Type B pancreatic cell (in vitro differentiated cells): ENCODE data around the gene UBIAD1. TPM values are rescaled to one million over a fixed set of nuclear protein-coding genes. Genes with fewer than 3 reads are reported as not detected.

ENCODE experiments used
- DNase-seq: peaks from one replicate; pipeline ENCODE4 v3.0.0; 2021; ENCODE audit warnings: mixed read lengths; ENCODE audit not compliant: unreplicated experiment; ENCODE audit errors: extremely low spot score
- H3K27ac Mint-ChIP-seq: 2 replicates; pipeline ENCODE4 v1.8.0; 2021; ENCODE audit warnings: mild to moderate bottlenecking, mixed read lengths
- H3K27me3 Mint-ChIP-seq: 2 replicates; pipeline ENCODE4 v1.8.0; 2021; ENCODE audit warnings: mixed read lengths
- H3K36me3 Mint-ChIP-seq: 2 replicates; pipeline ENCODE4 v1.8.0; 2021; ENCODE audit warnings: mixed read lengths
- H3K4me1 Mint-ChIP-seq: one replicate; pipeline ENCODE4 v1.8.0; 2021; ENCODE audit warnings: mixed read lengths; ENCODE audit not compliant: unreplicated experiment
- H3K4me3 Mint-ChIP-seq: 2 replicates; pipeline ENCODE4 v1.8.0; 2021; ENCODE audit warnings: mild to moderate bottlenecking, mixed read lengths
- H3K9me3 Mint-ChIP-seq: 2 replicates; pipeline ENCODE4 v1.8.0; 2021; ENCODE audit warnings: mixed read lengths
- CTCF ChIP-seq: fragments of 200-600 bp; sonication (generic); conservative IDR thresholded peaks from 2 replicates; pipeline ENCODE4 v1.5.0; 2021; ENCODE audit warnings: antibody characterized with exemption, mild to moderate bottlenecking
- total RNA-seq: library from RNA; stranded (reverse); gene quantifications from 2 replicates; pipeline ENCODE4 v1.2.1, GENCODE V29; 2021; ENCODE audit warnings: low replicate concordance

The UBIAD1 gene
- total RNA-seq, 1 donor from 2014 or later, result 17.1 TPM

GRCh38 chr1:11328444-11328843, 55.4 kb downstream of the UBIAD1 start:
- Mint-ChIP-seq H3K36me3 (no peaks in the 10 kb centered on the region), H3K4me3 (no peak overlapping the region), H3K27ac (no peak overlapping the region), H3K4me1 (peaks cover 24% of the 10 kb centered on the region), H3K9me3 (no peaks in the 10 kb centered on the region), H3K27me3 (peaks cover 12% of the 10 kb centered on the region)
- TF ChIP-seq CTCF, result no peak
- DNase-seq, result no peak

- DNase-seq, result no peak
- Mint-ChIP-seq H3K9me3 (no peaks in the 10 kb centered on the region), H3K4me1 (peaks cover 18% of the 10 kb centered on the region), H3K4me3 (no peak overlapping the region), H3K27ac (no peak overlapping the region), H3K36me3 (no peaks in the 10 kb centered on the region), H3K27me3 (peaks cover 4% of the 10 kb centered on the region)
- TF ChIP-seq CTCF, result no peak
Measured at GRCh38 chr1:11330411-11330810, 57.4 kb downstream of the UBIAD1 start.

DNA sequence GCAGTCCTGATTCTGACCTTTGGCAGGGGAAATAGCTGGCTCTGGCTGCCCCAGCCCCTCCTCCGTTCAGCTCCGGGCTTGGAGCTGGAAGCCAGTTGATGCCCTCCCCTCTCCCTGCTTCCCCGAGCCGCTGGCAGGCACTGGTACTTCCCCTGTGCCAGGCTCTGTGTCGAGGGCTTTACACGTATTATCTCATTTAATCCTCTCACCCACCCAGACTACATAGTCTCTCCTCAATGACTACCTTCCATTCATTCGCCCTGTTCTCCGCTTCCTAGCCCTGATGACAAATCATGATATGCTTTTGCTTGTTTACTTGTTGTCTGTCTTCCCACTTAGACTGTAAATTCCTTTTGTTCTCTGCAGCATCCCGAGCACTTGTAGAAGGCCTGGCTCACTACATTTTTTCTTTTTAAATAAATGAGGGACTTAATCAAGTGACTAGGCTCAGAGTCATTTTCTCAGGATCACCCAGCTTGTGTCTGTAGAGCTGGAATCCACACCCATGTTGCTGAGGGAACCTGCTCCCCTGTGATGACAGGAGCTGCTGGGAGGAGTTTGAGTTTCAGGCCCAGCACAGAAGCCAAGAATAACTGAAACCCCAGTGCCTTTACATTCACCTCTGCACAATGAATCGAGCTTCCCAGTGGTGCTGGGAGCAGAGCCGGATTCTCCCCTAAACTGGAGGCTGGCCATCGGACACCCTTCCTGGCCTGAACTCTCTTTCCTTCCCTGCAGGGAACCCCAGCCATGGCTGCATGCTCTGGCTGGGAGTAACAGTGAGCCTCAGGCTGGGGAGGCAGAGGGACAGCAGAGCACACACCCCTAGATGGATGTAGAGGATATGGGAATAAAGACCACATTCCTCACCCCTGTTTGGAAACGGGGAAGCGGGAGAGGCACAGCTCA, 58.3 kb downstream of the UBIAD1 start:
- H3K4me3 Mint-ChIP-seq, result no peak overlapping the region
- H3K9me3 Mint-ChIP-seq, result no peaks in the 10 kb centered on the region
- no peak for DNase-seq
- TF ChIP-seq CTCF, result no peak
- H3K4me1 Mint-ChIP-seq, result peaks cover 18% of the 10 kb centered on the region
- H3K27me3 Mint-ChIP-seq, result peaks cover 4% of the 10 kb centered on the region
- peak overlapping the region; percentile 50 for H3K27ac Mint-ChIP-seq
- H3K36me3 Mint-ChIP-seq, result no peaks in the 10 kb centered on the region

DNA sequence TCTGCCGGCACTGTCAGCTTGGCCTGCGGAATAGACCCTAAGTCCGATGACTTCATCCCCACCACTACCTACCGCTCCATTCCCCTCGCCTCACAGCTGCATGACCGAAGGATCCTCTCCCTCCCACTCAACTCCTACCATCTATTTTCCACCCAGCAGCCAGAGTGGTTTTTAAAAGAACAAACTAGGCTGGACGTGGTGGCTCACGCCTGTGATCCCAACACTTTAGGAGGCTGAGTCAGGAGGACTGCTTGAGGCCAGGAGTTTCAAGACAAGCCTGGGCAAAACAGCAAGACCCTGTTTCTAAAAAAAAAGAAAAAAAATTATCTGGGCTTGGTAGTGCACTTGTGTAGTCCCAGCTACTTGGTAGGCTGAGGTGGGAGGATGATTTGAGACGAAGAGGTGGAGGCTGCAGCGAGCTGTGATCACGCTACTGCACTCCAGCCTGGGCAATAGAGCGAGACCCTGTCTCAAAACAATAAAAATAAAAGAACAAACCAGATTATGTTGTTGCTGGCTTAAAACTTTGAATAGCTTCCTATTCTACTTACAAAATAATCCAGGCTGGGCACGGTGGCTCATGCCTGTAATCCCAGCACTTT, 59.0 kb downstream of the UBIAD1 start:
- H3K4me1 Mint-ChIP-seq, result peaks cover 18% of the 10 kb centered on the region
- DNase-seq, result no peak
- no peak overlapping the region for H3K4me3 Mint-ChIP-seq
- no peaks in the 10 kb centered on the region for H3K9me3 Mint-ChIP-seq
- no peak overlapping the region for H3K27ac Mint-ChIP-seq
- H3K36me3 Mint-ChIP-seq, result no peaks in the 10 kb centered on the region
- H3K27me3 Mint-ChIP-seq, result peaks cover 4% of the 10 kb centered on the region
- no peak for TF ChIP-seq CTCF

DNA sequence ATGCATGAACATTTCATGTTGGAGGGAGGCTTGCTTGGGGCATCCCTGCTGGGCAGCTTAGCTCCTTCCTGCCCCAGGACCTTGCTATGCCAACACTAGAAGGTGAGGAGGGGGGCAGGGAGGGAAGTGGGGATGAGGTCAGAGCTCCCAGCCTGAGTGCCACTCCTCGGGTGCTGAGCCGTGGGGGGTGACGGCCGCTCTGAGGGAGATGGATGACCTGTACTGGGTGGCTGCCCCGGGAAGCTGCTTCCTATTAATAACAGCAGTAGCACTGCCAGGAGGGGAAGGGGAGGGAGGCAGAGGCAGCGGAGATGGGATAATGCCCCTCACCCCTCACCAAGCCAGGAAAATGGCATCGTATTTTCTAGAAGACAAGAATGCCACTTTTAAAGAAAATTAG, 60.6 kb downstream of the UBIAD1 start:
- no peak for DNase-seq
- H3K4me3 Mint-ChIP-seq, result no peak overlapping the region
- H3K27me3 Mint-ChIP-seq, result peaks cover 4% of the 10 kb centered on the region
- H3K27ac Mint-ChIP-seq, result no peak overlapping the region
- H3K4me1 Mint-ChIP-seq, result peaks cover 20% of the 10 kb centered on the region
- H3K36me3 Mint-ChIP-seq, result no peaks in the 10 kb centered on the region
- TF ChIP-seq CTCF, result no peak
- no peaks in the 10 kb centered on the region for H3K9me3 Mint-ChIP-seq
